Kidney (tissue), 14 donors: Measurements from ENCODE around the gene MAP4. TPM values are rescaled to one million over a fixed set of nuclear protein-coding genes. Genes with fewer than 3 reads are reported as not detected.

Source experiments
- DNase-seq, 5 donors: peaks; one replicate each; pipeline ENCODE4 v3.0.0-alpha.2; 2013 to 2020
- FAIRE-seq: peaks from 2 replicates; lab custom pipeline; 2012; peaks lifted over from hg19 to GRCh38; lab: Jason Lieb, UNC
- H3K27ac ChIP-seq, 2 donors: one replicate each; pipeline ENCODE4 v1.7.0; 2013; ENCODE audit warnings: low read depth in 2 of 2, low read length in 2 of 2, inconsistent platforms in 1 of 2
- H3K27me3 ChIP-seq: one replicate; pipeline ENCODE4 v1.7.1; 2013; ENCODE audit warnings: low read length, inconsistent platforms; ENCODE audit not compliant: control insufficient read depth, insufficient read depth
- H3K36me3 ChIP-seq, 3 donors: one replicate each; pipeline versions ENCODE4 v1.7.0 to v1.7.1; 2013; ENCODE audit warnings: low read length in 3 of 3, control low read depth in 1 of 3, inconsistent platforms in 1 of 3; ENCODE audit not compliant: insufficient read depth in 3 of 3, control insufficient read depth in 2 of 3
- H3K4me1 ChIP-seq, 3 donors: one replicate each; pipeline versions ENCODE4 v1.7.0 to v1.7.1; 2013; ENCODE audit warnings: low read length in 3 of 3, inconsistent platforms in 1 of 3, low read depth in 1 of 3; ENCODE audit not compliant: control insufficient read depth in 2 of 3, insufficient read depth in 2 of 3
- H3K4me3 ChIP-seq, 3 donors: one replicate each; pipeline versions ENCODE4 v1.7.0 to v1.8.1; 2013; ENCODE audit warnings: low read length in 3 of 3, control low read depth in 1 of 3, inconsistent platforms in 1 of 3
- H3K9ac ChIP-seq, 3 donors: one replicate each; pipeline versions ENCODE4 v1.7.0 to v1.7.1; 2013; ENCODE audit warnings: low read length in 3 of 3, control low read depth in 1 of 3, inconsistent platforms in 1 of 3
- H3K9me3 ChIP-seq, 3 donors: one replicate each; pipeline versions ENCODE4 v1.7.0 to v1.7.1; 2013; ENCODE audit warnings: low read length in 3 of 3, control low read depth in 1 of 3, inconsistent platforms in 1 of 3; ENCODE audit not compliant: control insufficient read depth in 2 of 3, insufficient read depth in 1 of 3
- intact Hi-C: fragments of 100-400 bp; cut with DNase I; formaldehyde crosslinking; loops from one replicate; pipeline ENCODE4 v1.11.1; 2022
- polyA plus RNA-seq: library from polyadenylated mRNA; stranded (reverse); fragments of 350-450 nt; fragmentation: Illumina TruSeq; extraction: RNeasy Lipid Tissue Mini Kit (QIAGEN cat#74804); gene quantifications from one replicate; pipeline ENCODE4 v1.2.3, GENCODE V29; 2014; ENCODE audit warnings: low read depth, low replicate concordance; ENCODE audit not compliant: insufficient read depth
- total RNA-seq: library from RNA; stranded (reverse); fragmentation: NEBNext Ultra II Directional; extraction: Animal tissue kit (Norgen Biotek cat#: 25700); gene quantifications from one replicate; pipeline ENCODE4 v1.2.1, GENCODE V29; 2021
- TF ChIP-seq, protein P1 (sequence below): IDR thresholded peaks from 3 replicates; pipeline ENCODE4 v1.5.1; 2012; ENCODE audit warnings: mild to moderate bottlenecking, moderate library complexity, borderline replicate concordance; ENCODE audit not compliant: insufficient read depth; ENCODE audit errors: extremely low read depth
- donor health status: control.
- donor health status: control.
- donor health status: control.
- donor health status: control.
- donor health status: control.
- donor health status: DM: yes; HTN: yes; CAD: no.
- donor health status: Normal renal cell carcinoma (clear cell type).

Gene MAP4
- total and polyA plus RNA-seq, 2 donors from 2014 or later, result 69.6 to 239 TPM

GRCh38 chr3:47871389-47871788 lies 144.8 kb downstream of the MAP4 start:
- Histone ChIP-seq H3K4me1 (no peaks in the 10 kb centered on the region), H3K4me3 (no peak overlapping the region), H3K9ac (no peak overlapping the region), H3K27ac (no peak overlapping the region), H3K36me3 (peaks cover 3 to 71% (median 49%) of the 10 kb centered on the region in 3 donors), H3K27me3 (no peaks in the 10 kb centered on the region), H3K9me3 (no peaks in the 10 kb centered on the region)
- DNase-seq (no peak), FAIRE-seq (no peak)
- TF ChIP-seq, protein P1, sequence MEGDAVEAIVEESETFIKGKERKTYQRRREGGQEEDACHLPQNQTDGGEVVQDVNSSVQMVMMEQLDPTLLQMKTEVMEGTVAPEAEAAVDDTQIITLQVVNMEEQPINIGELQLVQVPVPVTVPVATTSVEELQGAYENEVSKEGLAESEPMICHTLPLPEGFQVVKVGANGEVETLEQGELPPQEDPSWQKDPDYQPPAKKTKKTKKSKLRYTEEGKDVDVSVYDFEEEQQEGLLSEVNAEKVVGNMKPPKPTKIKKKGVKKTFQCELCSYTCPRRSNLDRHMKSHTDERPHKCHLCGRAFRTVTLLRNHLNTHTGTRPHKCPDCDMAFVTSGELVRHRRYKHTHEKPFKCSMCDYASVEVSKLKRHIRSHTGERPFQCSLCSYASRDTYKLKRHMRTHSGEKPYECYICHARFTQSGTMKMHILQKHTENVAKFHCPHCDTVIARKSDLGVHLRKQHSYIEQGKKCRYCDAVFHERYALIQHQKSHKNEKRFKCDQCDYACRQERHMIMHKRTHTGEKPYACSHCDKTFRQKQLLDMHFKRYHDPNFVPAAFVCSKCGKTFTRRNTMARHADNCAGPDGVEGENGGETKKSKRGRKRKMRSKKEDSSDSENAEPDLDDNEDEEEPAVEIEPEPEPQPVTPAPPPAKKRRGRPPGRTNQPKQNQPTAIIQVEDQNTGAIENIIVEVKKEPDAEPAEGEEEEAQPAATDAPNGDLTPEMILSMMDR, result no peak
- intact Hi-C loops, result no loop called here

DNA sequence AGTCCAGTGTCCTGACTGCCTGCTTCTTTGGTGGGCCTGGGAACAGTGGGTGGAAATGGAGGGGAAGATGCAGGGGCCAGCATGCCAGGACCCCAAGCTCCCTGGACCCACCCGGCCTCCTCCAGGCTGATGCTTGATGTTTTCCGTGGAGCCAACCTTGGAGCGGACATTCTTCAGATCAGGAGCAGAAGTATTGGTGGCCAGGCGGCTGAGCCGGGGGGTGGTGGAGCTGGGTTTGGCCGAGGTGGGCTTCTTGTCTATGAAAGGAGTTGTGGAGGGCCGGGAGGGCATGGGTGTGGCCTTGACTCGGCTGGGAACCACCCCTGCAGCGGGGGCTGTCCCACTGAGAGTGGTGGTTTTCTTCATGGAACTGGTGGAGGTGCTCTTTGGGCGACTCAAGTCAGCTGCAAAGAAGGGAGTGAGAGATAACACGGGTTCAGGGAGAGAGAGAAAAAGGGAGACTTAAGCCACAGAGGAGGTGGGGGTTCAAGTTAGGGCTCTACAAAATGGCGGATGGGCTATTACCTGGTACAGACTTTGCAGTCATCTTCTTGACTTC lies 145.4 kb downstream of the MAP4 start:
- H3K27ac ChIP-seq, result no peak overlapping the region
- TF ChIP-seq, protein P1, result no peak
- H3K36me3 ChIP-seq, result peaks cover 3 to 71% (median 50%) of the 10 kb centered on the region in 3 donors
- no peak overlapping the region for H3K4me3 ChIP-seq
- no peak for DNase-seq
- no peaks in the 10 kb centered on the region for H3K27me3 ChIP-seq
- H3K4me1 ChIP-seq, result no peaks in the 10 kb centered on the region
- intact Hi-C loops, result no loop called here
- H3K9me3 ChIP-seq, result no peaks in the 10 kb centered on the region
- no peak for FAIRE-seq
- H3K9ac ChIP-seq, result no peak overlapping the region

DNA sequence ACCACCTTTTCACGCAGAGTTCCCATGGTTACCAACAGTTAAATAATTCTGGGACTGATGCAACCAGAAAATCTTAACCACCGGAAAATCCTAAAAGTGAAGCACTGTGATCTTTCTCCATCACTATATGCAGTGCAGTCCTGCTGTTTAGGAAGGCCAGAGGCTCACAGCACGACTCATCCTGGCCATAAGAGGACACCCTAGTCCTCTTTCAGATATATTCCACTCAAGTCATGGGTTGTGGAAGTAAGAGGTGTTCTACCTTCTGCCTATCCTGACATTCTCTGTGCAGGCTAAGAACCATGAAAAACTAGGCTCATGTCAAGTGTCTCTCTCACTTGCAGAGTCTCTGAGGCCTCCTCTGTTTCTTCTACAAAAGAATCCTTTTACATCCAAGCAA lies 146.1 kb downstream of the MAP4 start:
- H3K9ac ChIP-seq, result no peak overlapping the region
- TF ChIP-seq, protein P1, result no peak
- intact Hi-C loops, result no loop called here

DNA sequence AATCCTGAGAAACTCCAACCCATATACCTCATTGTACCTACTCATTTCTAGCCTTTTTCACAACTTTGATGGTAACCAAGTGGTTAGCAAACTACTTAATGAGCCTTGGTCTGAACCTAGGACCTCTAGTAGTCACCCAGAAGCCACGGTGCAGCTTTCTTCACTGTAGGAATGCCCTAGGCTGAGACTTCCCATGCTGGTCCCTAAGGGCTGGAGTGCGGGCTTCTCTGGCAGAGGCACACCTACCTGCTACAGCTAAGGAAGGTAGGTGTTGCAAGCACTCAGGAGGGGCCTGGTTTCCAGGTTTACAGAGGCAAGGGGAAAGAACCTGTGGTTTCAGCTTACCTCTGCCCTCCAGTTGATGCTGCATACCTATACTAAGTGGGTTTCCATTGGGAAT lies 147.9 kb downstream of the MAP4 start:
- no peaks in the 10 kb centered on the region for H3K4me1 ChIP-seq
- TF ChIP-seq, protein P1, result no peak
- intact Hi-C loops, result no loop called here
- H3K9me3 ChIP-seq, result no peaks in the 10 kb centered on the region
- no peaks in the 10 kb centered on the region for H3K27me3 ChIP-seq
- no peak for DNase-seq
- H3K9ac ChIP-seq, result no peak overlapping the region
- no peak overlapping the region for H3K4me3 ChIP-seq
- FAIRE-seq, result no peak
- peaks cover 5 to 65% (median 49%) of the 10 kb centered on the region in 3 donors for H3K36me3 ChIP-seq
- H3K27ac ChIP-seq, result no peak overlapping the region

More for the DNA sequence above, 146.1 kb downstream of the MAP4 start:
- no peak for DNase-seq
- Histone ChIP-seq H3K4me3 (no peak overlapping the region), H3K27me3 (no peaks in the 10 kb centered on the region), H3K9me3 (no peaks in the 10 kb centered on the region), H3K4me1 (no peaks in the 10 kb centered on the region), H3K36me3 (peaks cover 5 to 68% (median 51%) of the 10 kb centered on the region in 3 donors), H3K27ac (no peak overlapping the region)
- no peak for FAIRE-seq
